Left forelimb (tissue), 1 donor: Measurements from ENCODE around the gene LRRC38.
A peak's percentile ranks its signal among the peaks of the same experiment; 100 is the strongest.

ENCODE experiments used
- DNase-seq: peaks from one replicate; pipeline ENCODE4 v3.0.0-alpha.2; 2018; ENCODE audit warnings: low spot score

LRRC38 gene, protein sequence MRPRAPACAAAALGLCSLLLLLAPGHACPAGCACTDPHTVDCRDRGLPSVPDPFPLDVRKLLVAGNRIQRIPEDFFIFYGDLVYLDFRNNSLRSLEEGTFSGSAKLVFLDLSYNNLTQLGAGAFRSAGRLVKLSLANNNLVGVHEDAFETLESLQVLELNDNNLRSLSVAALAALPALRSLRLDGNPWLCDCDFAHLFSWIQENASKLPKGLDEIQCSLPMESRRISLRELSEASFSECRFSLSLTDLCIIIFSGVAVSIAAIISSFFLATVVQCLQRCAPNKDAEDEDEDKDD

DNA sequence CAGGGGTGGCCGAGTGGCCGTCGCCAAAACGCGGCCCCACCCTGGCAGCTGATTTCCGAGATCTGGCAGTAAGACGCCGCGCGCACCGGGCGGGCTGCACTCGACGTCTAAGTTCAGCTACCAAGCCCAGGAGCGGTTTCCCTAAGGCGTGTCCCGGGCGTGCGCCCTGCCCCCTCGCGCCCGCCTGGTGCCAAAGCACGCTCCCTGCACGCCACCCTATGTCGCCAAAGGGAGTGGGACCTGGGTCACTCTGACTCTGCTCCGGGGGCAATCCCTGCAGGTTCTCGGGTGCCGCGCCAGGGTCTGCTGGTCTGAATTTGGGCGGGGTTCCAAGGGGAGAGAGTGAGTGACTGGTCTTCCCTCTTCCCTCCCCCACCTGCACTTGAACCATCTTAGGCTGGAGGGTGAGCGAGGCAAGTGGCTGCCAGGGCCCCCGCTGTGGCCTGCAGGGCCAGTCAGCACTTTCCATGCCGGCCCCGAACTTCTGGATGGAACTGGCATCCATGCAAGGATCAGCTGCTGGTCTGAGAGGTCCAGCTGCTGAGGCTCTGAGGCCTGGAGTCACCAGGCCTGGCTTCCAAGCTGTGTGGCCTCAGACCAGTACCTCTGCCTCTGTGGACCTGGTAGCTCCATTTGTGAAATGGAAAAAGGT, at the start of gene LRRC38:
TSS of gene LRRC38 (minus strand) at position 109 of the 652 bp plus-strand sequence. CDS start 410 bp downstream, outside the sequence.
- DNase-seq = no peak

DNA sequence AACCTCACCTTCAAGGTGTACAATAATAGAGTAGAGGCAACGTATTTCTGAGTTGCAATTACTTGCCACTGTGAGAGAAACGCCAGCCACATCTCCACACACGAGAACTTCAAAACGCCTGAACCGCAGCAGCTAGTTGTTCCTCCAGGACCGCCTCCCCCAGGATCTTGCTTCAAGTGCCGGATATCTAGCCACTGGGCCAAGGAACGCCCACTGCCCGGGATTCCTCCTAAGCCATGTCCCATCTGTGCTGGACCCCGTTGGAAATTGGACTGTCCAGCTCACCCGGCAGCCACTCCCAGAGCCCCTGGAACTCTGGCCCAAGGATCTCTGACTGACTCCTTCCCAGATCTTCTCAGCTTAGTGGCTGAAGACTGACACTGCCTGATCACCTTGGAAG, 49.2 kb upstream of the LRRC38 start:
- DNase-seq = peak; percentile 17

DNA sequence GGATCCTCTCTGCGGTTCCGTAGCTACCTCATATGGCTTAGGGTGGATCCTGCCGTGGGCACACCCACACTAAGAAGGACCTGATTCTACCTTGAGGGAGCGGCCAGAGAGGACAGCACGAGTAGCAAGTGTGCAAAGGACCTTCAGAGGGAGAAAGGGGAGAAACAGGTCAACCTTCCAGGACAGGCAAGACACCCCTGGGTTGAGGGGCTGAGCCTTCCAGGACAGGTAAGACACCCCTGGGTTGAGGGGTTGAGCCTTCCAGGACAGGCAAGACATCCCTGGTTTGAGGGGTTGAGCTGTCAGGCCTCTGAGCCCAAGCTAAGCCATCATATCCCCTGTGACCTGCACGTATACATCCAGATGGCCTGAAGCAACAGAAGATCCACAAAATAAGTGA, 46.7 kb upstream of the LRRC38 start:
- peak; percentile 54 for DNase-seq

DNA sequence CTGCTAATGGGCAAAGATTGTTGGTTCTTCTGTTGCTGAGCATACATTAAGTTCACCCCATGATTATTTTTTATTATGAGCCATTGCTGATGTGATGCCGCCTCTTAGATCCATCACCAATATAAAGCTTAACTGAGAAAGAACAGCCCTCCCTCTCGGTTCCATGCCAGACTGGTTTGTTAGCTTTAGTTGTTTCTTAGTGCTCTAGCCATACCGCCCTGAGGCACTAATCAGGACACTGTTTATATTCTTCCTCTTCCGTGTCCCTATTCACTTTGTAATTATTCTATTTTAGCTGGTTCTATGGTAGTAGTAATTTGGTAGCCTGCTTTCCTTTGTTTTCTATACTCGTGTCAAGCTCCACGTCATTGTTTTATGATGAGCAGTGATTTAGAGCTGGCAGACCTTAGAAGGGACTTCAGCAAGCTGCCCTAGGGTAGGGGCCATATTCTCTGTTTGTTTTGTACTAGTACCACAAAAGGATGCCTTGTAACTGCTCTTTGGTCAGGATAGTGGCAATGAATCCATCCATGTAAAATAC, 42.5 kb upstream of the LRRC38 start:
- DNase-seq = peak; percentile 5

DNA sequence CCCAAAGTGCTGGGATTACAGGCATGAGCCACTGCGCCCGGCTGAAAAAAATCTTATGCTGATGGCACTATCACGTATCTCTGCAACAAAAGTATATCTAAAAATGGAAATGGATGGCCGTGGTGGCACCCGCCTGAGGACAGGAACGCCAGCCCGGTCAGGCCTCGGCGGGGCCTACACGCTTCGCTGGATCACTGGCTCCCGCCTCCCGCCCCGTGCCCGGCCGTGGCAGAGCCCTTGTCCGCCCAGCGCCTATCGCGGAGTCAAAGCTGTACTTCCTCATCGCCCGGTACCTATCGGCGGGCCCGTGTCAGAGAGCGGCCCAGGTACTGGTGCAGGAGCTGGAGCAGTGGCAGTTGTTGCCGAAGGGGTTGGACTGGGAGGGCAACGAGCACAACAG, 41.0 kb upstream of the LRRC38 start:
- DNase-seq = peak; percentile 34

DNA sequence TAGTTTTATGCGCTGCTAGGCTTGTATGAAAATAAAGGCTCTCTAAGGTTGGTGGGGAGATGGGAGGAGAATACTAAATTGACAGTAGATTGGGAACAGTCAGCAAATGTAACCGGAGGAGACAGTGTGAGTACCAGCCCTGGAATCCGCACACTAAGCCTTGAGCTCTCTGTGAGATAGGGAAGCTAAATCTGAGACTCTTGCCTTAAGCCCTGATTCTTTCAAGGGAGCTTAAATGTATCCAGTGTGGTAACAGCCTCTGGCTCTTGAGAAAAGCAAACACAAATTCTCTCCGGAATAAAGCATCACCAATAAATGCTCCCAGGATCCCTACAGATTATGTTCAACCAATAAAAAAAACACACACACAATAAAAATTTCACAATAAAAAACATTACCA, 36.9 kb upstream of the LRRC38 start:
- peak; percentile 20 for DNase-seq

DNA sequence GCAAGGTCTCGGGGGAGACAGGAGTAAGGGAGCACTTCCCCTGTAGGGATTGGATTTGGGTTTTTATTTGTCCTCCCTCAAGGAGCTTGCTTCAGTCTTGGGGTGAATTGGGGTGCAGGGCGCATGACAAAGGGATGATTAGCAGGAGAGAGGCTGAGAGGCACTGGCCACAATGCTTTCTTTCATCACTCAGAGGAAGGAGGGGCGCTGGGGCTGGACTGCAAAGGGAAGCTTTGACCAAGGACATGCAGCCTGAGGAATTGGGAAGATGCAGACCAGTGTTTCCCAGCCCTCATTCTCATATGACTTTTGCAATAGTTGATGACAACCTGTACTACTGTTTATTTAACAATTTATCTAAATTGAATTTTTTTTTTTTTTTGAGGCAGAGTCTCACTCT, 35.7 kb upstream of the LRRC38 start:
- DNase-seq = no peak

DNA sequence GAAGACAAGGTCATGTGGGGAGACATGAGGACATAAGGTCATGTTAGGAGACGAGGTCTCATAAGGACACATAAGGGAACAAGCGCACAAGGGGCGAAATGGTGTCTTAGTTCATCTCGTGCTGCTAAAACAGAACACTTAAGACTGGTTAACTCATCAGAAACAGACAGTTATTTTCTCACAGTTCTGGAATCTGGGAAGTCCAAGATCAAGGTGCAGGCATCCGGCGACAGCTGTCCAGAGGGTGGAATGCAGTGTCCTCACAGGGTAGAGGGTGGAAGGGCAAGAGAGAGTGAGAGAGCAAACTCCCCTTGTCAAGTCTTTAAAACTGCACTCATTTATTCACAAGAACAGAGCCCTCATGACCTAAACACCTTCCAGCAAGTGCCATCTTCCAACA, 35.2 kb upstream of the LRRC38 start:
- peak; percentile 37 for DNase-seq

DNA sequence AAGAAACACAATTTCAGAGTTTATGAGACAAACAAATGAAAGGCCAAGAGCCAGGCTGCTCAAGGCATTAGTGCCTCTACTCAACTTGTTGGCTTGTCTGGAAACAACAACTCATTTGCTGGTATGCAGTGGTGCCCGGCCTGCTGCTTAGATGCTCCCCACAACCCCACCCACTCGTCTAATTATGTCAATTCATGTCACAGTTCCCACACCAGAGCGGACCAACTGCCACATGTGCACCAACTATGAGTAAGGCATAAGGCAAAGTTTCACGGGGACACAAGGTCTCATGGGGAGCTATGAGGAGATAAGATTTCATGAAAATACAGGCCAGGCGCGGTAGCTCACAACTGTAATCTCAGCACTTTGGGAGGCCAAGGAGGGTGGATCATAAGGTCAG, 34.5 kb upstream of the LRRC38 start:
- DNase-seq = no peak

DNA sequence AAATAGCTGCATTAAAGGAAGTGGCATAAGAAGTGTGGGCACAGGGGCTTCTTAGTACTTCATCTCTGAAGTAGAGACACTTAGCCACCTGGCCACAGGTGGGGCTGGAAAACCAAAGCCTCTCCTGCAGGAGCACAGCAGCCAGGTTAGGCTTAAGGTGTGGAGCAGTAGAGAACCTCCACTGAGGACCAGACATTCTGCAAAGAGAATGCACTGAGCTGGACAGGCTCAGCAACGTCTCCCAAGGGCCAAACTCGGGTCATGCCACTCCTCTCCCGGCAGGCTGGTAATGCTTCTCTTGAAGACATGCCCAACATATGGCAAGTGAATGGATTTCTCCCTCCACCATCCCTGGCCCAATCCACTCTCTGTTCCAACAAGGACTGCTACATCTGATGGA, 33.0 kb upstream of the LRRC38 start:
- peak; percentile 18 for DNase-seq

DNA sequence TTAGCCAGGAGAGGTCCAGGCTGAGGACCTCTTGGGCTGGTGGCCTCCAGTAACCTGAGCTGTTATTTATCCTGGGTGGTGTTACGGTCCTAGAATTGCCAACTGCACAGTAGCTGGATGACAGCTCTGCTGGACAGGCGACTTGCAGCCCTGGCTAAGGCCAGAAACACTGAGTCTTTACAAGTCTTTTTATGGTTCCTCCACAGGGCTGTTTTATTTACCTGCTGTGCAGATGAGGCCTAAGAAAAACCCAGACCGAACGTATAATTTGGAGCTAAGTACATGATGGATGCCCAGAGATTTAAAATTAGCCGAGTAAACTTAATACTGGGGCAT, 30.4 kb upstream of the LRRC38 start:
- DNase-seq = no peak

DNA sequence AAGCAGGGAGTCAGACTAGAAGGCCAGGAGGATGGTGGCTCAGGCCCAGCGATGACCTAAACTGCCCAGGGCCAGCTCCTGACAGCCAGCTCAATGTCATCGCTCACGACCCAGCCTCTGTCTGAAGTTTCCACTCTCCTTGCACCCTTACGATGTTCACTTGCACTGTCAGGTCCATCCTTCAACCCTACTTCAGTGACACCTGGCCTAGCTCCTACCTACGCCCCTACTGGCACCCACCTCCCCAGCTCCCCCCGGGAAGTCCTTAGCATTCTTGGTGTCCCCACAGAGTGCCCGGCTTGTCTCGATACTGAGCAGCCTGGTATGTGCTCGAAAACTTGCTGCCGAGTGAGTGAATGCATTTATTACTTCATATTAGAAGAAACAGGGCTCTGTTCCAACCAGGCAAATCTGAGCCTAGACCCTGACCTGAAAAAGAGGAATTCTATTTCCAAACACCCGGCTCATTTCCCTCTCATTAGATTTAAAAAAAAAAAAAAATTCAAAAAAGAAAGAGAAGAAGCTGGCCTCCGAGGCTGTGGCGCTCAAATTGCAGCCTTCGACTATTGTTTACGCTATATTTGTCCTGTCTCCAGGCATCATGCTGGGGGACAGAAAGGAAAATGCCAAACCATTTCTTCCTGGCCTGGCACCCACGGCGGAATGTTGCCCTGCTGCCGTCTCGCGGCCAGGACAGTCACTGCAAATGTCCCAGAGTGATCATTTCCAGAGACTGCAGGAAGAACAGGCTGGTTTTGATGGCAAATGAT, 29.8 kb upstream of the LRRC38 start:
- DNase-seq = peak; percentile 78

DNA sequence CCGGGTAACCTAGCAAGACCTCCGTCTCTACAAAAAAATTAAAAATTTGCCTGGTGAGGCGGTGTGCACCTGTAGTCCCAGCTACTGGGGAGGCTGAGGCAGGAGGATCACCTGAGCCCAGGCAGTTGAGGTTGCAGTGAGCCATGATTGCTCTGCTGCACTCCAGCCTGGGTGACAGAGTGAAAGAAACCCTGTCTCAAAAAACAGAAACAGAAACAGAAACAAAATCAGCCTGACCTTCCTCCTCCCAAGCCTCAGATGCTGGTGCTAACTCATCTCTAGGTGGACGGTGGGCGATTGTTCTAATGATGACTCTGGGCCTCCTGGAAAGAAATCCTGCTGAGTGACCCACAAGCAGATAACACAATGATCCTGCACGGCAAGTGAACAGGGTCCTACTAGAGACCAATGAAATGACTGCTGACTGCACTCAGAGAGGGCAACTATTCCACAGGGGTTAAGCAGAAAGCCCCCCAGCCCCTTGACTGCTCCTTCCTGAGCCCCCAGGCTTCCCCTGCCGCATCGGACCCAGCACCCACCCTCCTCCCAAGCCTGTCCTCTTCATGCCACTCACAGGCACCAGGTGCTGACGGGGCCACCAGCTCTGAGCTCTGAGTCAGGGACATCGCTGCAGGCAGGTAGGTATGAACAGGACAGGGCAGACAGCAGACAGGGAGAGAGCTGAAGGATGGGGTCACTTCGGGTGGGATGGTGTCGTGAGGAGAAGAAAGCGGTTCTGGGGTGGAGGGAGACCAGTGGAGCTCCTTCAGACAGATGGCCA, 27.8 kb upstream of the LRRC38 start:
- DNase-seq = no peak

DNA sequence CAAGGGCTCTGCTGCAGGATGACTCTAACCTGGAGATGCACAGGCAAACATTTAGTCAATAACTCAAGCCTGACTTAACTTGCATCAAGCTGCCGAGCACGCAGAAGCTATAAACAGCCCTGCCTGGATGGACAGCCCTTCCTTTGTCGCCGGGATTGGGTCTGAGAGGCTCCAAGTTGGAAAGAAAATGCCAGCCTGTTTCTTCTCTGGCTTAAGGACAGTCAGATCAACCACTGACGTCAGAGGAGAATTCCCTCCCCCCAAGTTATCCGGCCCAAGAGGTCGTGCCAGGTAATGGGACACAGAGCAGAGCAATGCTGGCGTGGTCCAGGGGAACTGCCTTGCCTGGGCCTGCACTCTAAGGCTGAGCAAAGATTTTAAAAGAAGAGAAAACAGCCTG, 27.1 kb upstream of the LRRC38 start:
- DNase-seq = no peak

DNA sequence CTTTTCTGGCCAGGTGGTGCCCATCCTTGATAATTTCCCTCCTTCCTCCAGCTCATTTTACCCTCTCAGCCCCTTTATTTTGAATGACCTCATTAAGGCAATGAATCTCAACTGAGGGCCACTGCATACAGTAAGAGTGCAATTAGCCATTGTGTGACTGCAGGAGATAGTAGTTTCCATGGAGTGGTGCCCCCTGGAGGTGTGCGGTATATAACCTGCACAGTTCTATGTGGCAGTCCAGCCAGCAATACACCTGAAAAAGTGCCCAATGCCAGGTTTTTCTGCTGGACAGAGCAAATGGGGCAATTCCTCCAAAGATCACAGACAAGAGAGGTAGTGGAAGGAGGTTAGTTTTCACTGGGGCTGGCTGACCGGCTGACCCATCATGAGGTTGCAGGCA, 25.9 kb upstream of the LRRC38 start:
- DNase-seq = no peak

DNA sequence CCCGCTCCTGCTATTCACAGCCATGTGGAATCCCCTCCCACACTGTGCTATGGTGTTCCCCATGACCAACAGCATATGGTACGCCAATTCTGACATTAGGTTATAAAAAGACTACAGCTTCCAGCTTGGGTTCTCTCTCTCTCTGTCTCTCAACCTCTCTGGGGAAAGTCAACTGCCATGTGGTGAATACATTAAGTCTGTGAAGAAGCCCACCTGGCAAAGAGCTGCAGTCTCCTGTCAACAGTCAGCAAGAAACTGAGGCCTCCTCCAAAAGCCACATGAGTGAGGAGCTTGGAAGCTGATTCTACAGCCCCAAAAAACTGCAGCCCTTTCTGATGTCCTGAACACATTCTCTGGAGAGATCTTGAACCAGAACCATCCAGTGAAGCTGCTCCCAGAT, 25.0 kb upstream of the LRRC38 start:
- no peak for DNase-seq

DNA sequence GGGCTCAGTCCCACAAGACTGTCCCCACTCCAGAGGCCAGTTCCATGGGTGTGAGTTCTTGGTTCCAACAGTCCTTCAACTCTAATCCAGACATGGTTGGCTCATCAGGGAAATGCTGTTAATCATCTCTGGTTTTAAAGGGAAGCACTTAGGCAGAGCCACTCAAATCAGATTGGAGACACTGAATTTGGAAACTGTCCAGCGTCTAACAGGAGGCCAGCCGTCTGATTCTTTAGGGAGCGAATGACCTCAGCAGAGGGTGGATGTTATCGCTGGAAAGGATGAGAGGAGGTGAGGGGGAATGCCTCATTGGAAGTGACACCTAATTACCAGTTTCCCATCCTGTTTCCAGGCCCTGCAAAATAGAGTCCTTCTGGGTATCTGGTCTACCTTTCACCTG, 22.8 kb upstream of the LRRC38 start:
- no peak for DNase-seq

DNA sequence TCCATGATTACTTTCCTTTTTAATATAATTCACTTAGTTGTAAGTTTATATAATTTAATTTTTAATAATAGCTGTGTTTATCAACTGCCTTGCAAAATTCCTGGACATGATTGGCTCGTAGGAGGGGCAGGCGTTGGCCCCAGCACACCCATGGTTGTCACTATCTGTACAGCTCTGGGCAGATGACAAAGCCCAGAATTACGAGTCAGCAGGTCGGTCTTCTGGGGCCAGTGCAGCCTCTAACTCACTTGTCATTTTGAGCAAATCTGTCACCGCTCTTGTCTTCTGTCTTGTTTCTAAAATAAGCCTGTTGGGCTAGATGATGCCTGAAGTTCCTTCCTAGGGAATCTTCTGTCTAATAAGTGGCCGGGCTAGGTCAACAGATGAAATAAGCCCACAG, 21.4 kb upstream of the LRRC38 start:
- DNase-seq = no peak

DNA sequence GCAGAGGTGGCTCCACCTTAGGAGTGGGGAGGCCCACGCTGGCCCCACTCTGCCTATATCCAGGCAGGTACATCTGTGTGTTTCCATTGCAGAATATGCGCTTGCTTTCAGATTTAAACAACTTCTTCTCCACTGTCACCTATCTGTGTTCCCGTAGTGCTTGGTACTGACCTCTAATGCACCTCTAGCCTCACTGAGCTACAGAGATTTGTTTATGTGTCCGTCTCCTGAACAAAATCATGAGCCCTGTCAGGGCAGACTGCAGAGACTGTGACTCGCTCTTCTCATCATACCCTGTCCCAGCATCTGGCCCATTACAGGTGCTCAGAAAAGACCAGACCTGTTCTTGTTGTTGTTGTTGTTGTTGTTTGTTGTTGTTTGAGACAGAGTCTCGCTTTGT, 14.5 kb upstream of the LRRC38 start:
- DNase-seq = no peak

DNA sequence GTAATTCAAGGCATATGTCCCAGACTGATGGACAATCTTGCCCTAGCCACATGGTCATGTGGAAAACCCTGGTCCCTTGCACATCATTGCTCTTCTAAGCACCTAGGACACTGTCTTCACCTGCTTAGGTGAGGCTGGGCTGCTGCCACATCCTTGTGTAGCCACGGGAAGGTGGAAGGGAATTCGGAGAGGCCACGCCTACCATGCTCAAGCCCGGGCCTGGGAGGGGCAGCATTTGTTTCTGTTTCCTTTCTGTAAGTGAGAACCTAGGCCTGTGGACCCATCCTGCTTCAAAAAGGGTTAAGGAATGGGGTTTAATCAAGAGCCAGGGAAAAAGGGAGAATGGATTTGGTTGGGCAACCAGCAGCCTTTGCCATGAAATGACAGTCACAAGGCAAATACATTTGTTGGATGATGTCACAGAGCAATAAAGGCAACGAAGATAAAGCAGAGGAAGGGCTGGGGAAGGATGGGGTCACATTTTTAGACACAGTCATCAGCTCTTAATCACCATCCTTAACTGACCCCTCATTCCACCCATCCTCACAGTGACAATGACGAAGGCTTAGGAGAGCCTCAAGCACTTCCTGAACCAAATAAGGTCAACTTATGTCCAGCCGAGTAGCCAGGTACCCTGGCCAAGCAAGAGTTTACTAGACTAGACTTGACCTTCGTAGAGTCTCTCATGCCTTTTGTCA, 10.1 kb upstream of the LRRC38 start:
- no peak for DNase-seq

DNA sequence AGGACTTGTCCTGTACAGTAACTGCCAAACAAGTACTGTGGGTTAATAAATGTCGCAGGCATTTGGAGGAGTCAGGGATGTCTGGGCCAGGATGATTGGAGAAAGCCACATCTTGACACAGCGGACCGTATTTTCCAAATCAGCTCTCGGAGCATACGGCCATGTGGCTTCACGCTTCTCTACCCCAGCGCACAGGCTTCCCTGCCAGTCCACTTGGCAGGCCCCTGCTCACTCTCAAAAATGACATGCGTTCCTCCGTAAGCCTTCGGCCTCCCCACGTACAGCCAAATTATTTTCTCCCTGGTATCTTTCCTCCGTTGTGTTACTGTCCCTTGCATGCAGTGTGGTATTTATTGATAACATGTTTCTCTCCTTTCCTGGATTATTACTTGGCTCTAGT, 7.2 kb upstream of the LRRC38 start:
- no peak for DNase-seq
